Ishikawa (cell line): ENCODE data around the gene ENTREP1.

Experiments used
- CEBPB ChIP-seq: IDR thresholded peaks from 2 replicates; pipeline ENCODE4 v1.6.1; 2012
- CREB1 ChIP-seq: IDR thresholded peaks from 2 replicates; pipeline ENCODE4 v1.6.1; 2012; ENCODE audit warnings: low read depth
- EGR1 ChIP-seq: IDR thresholded peaks from 2 replicates; pipeline ENCODE4 v1.6.1; 2012
- EP300 ChIP-seq: IDR thresholded peaks from 2 replicates; pipeline ENCODE4 v1.6.1; 2012; ENCODE audit warnings: borderline replicate concordance
- FOXM1 ChIP-seq: IDR thresholded peaks from 2 replicates; pipeline ENCODE4 v1.6.1; 2012; ENCODE audit warnings: low read depth, borderline replicate concordance
- MAX ChIP-seq: IDR thresholded peaks from 2 replicates; pipeline ENCODE4 v1.6.1; 2012
- NFIC ChIP-seq: IDR thresholded peaks from 2 replicates; pipeline ENCODE4 v1.6.1; 2012
- RAD21 ChIP-seq: IDR thresholded peaks from 2 replicates; pipeline ENCODE4 v1.6.1; 2012; ENCODE audit warnings: low read depth
- REST ChIP-seq: IDR thresholded peaks from 2 replicates; pipeline ENCODE4 v1.6.1; 2012; ENCODE audit warnings: low read depth, mild to moderate bottlenecking
- TAF1 ChIP-seq: IDR thresholded peaks from 2 replicates; pipeline ENCODE4 v1.6.1; 2012; ENCODE audit warnings: low read depth, mild to moderate bottlenecking
- TCF12 ChIP-seq: IDR thresholded peaks from 2 replicates; pipeline ENCODE4 v1.6.1; 2012; ENCODE audit warnings: low read depth
- TEAD4 ChIP-seq: IDR thresholded peaks from 2 replicates; pipeline ENCODE4 v1.6.1; 2012
- USF1 ChIP-seq: IDR thresholded peaks from 2 replicates; pipeline ENCODE4 v1.6.1; 2012
- YY1 ChIP-seq: IDR thresholded peaks from 2 replicates; pipeline ENCODE4 v1.6.1; 2012; ENCODE audit warnings: low read depth
- ZBTB7A ChIP-seq: IDR thresholded peaks from 2 replicates; pipeline ENCODE4 v1.6.1; 2012; ENCODE audit warnings: low read depth

Gene ENTREP1

DNA sequence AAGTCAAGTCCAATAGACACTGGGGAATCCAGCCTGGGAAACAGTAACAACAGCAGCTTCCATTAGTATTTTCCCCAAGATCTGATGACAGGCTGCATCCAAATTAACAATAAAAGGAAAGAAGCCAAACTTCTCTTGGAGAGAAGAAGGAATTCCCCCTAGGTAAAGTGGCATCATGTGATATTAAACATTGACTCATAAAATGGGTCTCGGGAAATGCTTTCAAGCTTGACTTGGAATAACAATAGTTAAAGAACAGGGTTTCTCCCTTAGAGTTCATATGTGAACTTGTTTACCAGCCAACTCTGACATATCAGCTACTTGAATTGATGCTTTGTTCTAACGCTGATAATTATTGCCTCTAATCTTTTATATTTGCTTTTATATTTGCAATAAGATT is 45.4 kb downstream of the ENTREP1 start:
- TF ChIP-seq RAD21 (no peak), TEAD4 (no peak), EP300 (no peak), CREB1 (no peak), TAF1 (no peak), REST (no peak), ZBTB7A (no peak), FOXM1 (no peak), MAX (no peak), USF1 (no peak), NFIC (no peak)

GRCh38 chr9:69371001-69371400 is 46.0 kb downstream of the ENTREP1 start:
- no peak for TF ChIP-seq TEAD4
- TF ChIP-seq NFIC, result no peak
- TF ChIP-seq MAX, result no peak
- TF ChIP-seq CREB1, result no peak
- TF ChIP-seq TCF12, result no peak
- TF ChIP-seq CEBPB, result no peak
- TF ChIP-seq TAF1, result no peak

DNA sequence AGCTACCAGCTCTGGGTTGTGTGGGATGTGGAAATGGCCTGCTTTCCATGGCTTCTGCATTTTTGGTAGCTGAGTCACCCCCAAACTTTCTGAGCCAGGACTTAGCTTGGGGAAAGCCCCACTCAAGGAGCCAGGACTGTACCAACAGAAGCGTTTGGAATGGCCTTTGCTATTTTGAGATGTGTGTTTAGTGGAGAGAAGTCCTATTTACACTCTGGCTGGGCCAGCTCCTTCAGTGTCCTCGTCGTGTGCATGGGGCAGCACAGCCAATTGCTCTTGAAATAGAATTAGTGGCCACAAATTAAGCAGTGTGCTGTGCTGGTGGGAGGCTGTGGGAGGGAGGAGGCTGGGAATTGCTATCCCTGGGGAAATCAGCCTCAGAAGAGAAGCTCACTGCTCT is 51.6 kb downstream of the ENTREP1 start:
- TF ChIP-seq EGR1 (no peak), CREB1 (no peak), RAD21 (no peak), TAF1 (no peak), NFIC (no peak), YY1 (no peak)

DNA sequence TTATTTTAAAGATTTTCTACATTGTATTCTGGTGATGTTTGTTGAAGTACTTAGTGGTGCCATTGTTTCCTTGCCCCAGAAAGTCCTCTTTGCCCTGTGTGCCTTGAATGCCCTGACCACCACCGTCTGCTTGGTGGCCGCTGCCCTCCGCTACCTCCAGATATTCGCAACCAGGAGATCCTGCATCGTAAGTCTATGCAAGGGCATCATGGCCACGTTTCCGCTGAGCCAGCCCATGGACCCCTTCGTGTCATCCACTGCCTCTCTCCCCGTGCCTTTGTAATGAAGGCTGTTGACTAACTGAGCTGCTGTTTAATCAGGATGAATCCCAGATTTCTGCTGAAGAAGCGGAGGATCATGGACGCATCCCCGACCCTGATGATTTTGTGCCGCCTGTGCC is 52.3 kb downstream of the ENTREP1 start:
- no peak for TF ChIP-seq ZBTB7A

GRCh38 chr9:69377981-69378380 is 53.0 kb downstream of the ENTREP1 start:
- no peak for TF ChIP-seq MAX
- TF ChIP-seq CREB1, result no peak
- no peak for TF ChIP-seq RAD21

DNA sequence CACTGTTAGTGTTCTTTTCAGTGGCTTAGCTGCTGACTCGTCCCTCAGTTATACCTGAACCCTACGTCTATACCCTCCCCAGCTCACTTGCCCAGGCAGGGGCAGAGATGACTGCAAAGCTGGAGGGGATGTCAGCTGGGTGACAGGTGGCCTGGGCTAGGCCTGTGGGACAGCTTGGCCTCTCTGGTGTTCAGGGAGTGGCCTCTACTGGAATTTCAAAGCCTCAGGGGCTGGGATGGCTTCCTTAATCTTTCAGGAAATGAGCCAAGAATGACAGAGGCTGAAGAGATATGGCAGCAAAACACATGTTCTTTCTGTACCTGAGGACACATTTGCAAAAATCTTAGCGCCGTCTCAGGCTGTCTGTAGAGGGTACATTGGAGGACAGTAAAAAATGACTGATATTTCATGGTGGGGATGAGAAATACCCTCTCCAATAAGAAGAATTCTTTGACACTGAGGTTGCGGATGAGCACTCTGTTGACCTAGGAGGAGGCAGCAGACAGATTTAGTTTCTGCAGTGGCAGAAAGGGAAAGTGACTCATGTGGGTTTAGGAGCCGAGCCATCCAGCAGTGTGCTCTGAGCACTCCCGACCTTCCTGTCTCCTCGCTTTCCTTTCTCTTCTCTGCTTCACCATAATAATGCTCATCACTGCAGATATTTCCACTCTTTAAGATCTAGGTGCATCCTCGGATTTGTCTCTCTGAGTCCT is 54.4 kb downstream of the ENTREP1 start:
- TF ChIP-seq RAD21 (no peak), CEBPB (no peak), NFIC (no peak), FOXM1 (no peak)

- TF ChIP-seq TCF12, result no peak
Measured at GRCh38 chr9:69380301-69380700, 55.3 kb downstream of the ENTREP1 start.

GRCh38 chr9:69380811-69381210 is 55.8 kb downstream of the ENTREP1 start:
- no peak for TF ChIP-seq ZBTB7A
- no peak for TF ChIP-seq YY1
- no peak for TF ChIP-seq EGR1

DNA sequence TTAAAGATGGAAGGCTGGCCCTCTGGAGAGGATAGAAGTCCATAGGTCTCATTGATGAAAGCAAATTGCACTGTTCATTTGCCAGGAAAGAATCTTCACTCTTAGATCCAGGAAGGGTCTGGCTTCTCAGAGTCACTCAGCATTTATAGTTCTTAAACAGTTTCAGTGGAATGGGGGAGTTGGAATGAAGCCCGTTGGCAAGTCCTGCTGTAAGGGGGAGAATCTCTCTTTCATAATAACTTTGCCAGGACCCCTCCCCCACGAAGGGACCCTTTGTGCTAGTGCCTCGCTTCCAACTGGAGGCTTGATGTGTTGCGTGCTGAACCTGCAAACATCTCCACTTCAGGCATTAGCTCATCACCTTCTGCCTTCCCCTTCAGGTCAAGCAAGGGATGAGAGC is 57.1 kb downstream of the ENTREP1 start:
- TF ChIP-seq TEAD4, result no peak
- TF ChIP-seq CREB1, result no peak
- TF ChIP-seq EGR1, result no peak
- TF ChIP-seq NFIC, result no peak
- TF ChIP-seq REST, result no peak
- no peak for TF ChIP-seq USF1
- no peak for TF ChIP-seq ZBTB7A
- TF ChIP-seq EP300, result no peak
- TF ChIP-seq TCF12, result no peak
- no peak for TF ChIP-seq MAX
- TF ChIP-seq FOXM1, result no peak
